HUES64 (cell line): Measurements from ENCODE around the gene CEMIP.

Source experiments
- H3K27ac ChIP-seq: 2 replicates; pipeline ENCODE4 v1.7.0; 2013; ENCODE audit warnings: low read depth, low read length, inconsistent platforms
- H3K27me3 ChIP-seq: 2 replicates; pipeline ENCODE4 v1.6.1; 2013; ENCODE audit warnings: mild to moderate bottlenecking, low read length; ENCODE audit not compliant: insufficient read depth
- H3K36me3 ChIP-seq: 2 replicates; pipeline ENCODE4 v1.6.1; 2013; ENCODE audit warnings: mild to moderate bottlenecking, low read length; ENCODE audit not compliant: insufficient read depth
- H3K4me1 ChIP-seq: 2 replicates; pipeline ENCODE4 v1.6.1; 2013; ENCODE audit warnings: mild to moderate bottlenecking, low read length, moderate library complexity; ENCODE audit not compliant: insufficient read depth
- H3K4me3 ChIP-seq: 2 replicates; pipeline ENCODE4 v1.5.1; 2013; ENCODE audit warnings: mild to moderate bottlenecking, low read length, moderate library complexity
- H3K9ac ChIP-seq: 2 replicates; pipeline ENCODE4 v1.6.1; 2013; ENCODE audit warnings: mild to moderate bottlenecking, low read depth, low read length
- H3K9me3 ChIP-seq: 2 replicates; pipeline ENCODE4 v1.6.1; 2013; ENCODE audit warnings: low read depth, low read length; ENCODE audit not compliant: insufficient read depth
- WGBS: fragments of 150-250, 120-280 bp; methylation state at CpG from one replicate; pipeline ENCODE4 v1.1.7; 2013; ENCODE audit warnings: missing lambda C conversion rate; 5-methylcytosine and 5-hydroxymethylcytosine counted together

CEMIP gene

GRCh38 chr15:80944818-80945217 is 165.6 kb downstream of the CEMIP start:
- WGBS: 87% methylated on average over 3 of the region's 3 CpGs
- H3K36me3 ChIP-seq: peaks cover 36% of the 10 kb centered on the region

GRCh38 chr15:80945605-80946004 is 166.4 kb downstream of the CEMIP start:
- Histone ChIP-seq H3K4me1 (no peaks in the 10 kb centered on the region), H3K9me3 (no peaks in the 10 kb centered on the region), H3K4me3 (no peak overlapping the region), H3K9ac (no peak overlapping the region), H3K36me3 (peaks cover 34% of the 10 kb centered on the region), H3K27me3 (no peaks in the 10 kb centered on the region), H3K27ac (no peak overlapping the region)
- 91% methylated on average over 5 of the region's 5 CpGs for WGBS

More at GRCh38 chr15:80944818-80945217, 165.6 kb downstream of the CEMIP start:
- no peaks in the 10 kb centered on the region for H3K27me3 ChIP-seq
- H3K4me3 ChIP-seq: no peak overlapping the region
- H3K27ac ChIP-seq: no peak overlapping the region
- no peaks in the 10 kb centered on the region for H3K4me1 ChIP-seq
- H3K9me3 ChIP-seq: no peaks in the 10 kb centered on the region
- H3K9ac ChIP-seq: no peak overlapping the region

GRCh38 chr15:80946576-80946975 is 167.4 kb downstream of the CEMIP start:
- peaks cover 40% of the 10 kb centered on the region for H3K36me3 ChIP-seq
- 97% methylated on average over 8 of the region's 8 CpGs for WGBS

GRCh38 chr15:80948651-80949292 is 169.6 kb downstream of the CEMIP start:
- no peak overlapping the region for H3K27ac ChIP-seq
- peaks cover 32% of the 10 kb centered on the region for H3K36me3 ChIP-seq
- H3K9me3 ChIP-seq: no peaks in the 10 kb centered on the region
- H3K9ac ChIP-seq: no peak overlapping the region
- no peaks in the 10 kb centered on the region for H3K27me3 ChIP-seq
- WGBS: 94% methylated on average over 13 of the region's 13 CpGs
- no peak overlapping the region for H3K4me3 ChIP-seq
- peaks cover under 1% of the 10 kb centered on the region for H3K4me1 ChIP-seq

More at GRCh38 chr15:80946576-80946975, 167.4 kb downstream of the CEMIP start:
- Histone ChIP-seq H3K27me3 (no peaks in the 10 kb centered on the region), H3K4me3 (no peak overlapping the region), H3K27ac (no peak overlapping the region), H3K9ac (no peak overlapping the region), H3K4me1 (no peaks in the 10 kb centered on the region), H3K9me3 (no peaks in the 10 kb centered on the region)

GRCh38 chr15:80949756-80950155 is 170.6 kb downstream of the CEMIP start:
- peaks cover 32% of the 10 kb centered on the region for H3K36me3 ChIP-seq
- 94% methylated on average over 4 of the region's 4 CpGs for WGBS
- no peak overlapping the region for H3K9ac ChIP-seq

GRCh38 chr15:80950291-80951078 is 171.3 kb downstream of the CEMIP start:
- Histone ChIP-seq H3K9me3 (no peaks in the 10 kb centered on the region), H3K27me3 (no peaks in the 10 kb centered on the region), H3K36me3 (peaks cover 32% of the 10 kb centered on the region), H3K9ac (no peak overlapping the region), H3K4me1 (peaks cover 12% of the 10 kb centered on the region), H3K27ac (no peak overlapping the region), H3K4me3 (no peak overlapping the region)
- WGBS: 92% methylated on average over 8 of the region's 8 CpGs

More at GRCh38 chr15:80949756-80950155, 170.6 kb downstream of the CEMIP start:
- Histone ChIP-seq H3K4me3 (no peak overlapping the region), H3K4me1 (peaks cover 10% of the 10 kb centered on the region), H3K27me3 (no peaks in the 10 kb centered on the region), H3K9me3 (no peaks in the 10 kb centered on the region), H3K27ac (no peak overlapping the region)

- Histone ChIP-seq H3K4me1 (peaks cover 19% of the 10 kb centered on the region), H3K9ac (no peak overlapping the region), H3K27me3 (no peaks in the 10 kb centered on the region), H3K9me3 (no peaks in the 10 kb centered on the region), H3K36me3 (peaks cover 27% of the 10 kb centered on the region), H3K4me3 (no peak overlapping the region), H3K27ac (no peak overlapping the region)
- 90% methylated on average over 5 of the region's 5 CpGs for WGBS
These were observed 172.8 kb downstream of the CEMIP start for GRCh38 chr15:80951941-80952340.

- Histone ChIP-seq H3K36me3 (peaks cover 14% of the 10 kb centered on the region), H3K27ac (no peak overlapping the region), H3K4me3 (no peak overlapping the region), H3K9ac (no peak overlapping the region), H3K27me3 (no peaks in the 10 kb centered on the region), H3K9me3 (no peaks in the 10 kb centered on the region), H3K4me1 (peaks cover 19% of the 10 kb centered on the region)
- whole genome bisulfite sequencing: 95% methylated on average over 12 of the region's 12 CpGs
These were observed 174.1 kb downstream of the CEMIP start for GRCh38 chr15:80953001-80953952.

- peaks cover 15% of the 10 kb centered on the region for H3K36me3 ChIP-seq
These were observed 175.0 kb downstream of the CEMIP start for GRCh38 chr15:80953953-80954778.

More at GRCh38 chr15:80953953-80954778, 175.0 kb downstream of the CEMIP start:
- Histone ChIP-seq H3K4me1 (peaks cover 19% of the 10 kb centered on the region), H3K27me3 (no peaks in the 10 kb centered on the region), H3K9me3 (no peaks in the 10 kb centered on the region), H3K27ac (peak overlapping the region; percentile 47), H3K4me3 (no peak overlapping the region), H3K9ac (peak overlapping the region; percentile 22)
- WGBS: 71% methylated on average over 9 of the region's 9 CpGs
